LoVo (cell line): ENCODE results near the gene SMARCD2.
A peak's percentile ranks its signal among the peaks of the same experiment; 100 is the strongest.

Experiments used
- DNase-seq: peaks from one replicate; pipeline ENCODE4 v3.0.0-alpha.2; 2016; ENCODE audit warnings: low spot score

The SMARCD2 gene

GRCh38 chr17:63832014-63832413, 10.5 kb downstream of the SMARCD2 start:
- DNase-seq = no peak

- no peak for DNase-seq
Observed at GRCh38 chr17:63831505-63831904, 11.0 kb downstream of the SMARCD2 start.

GRCh38 chr17:63830904-63831491, 11.5 kb downstream of the SMARCD2 start:
- DNase-seq = no peak

GRCh38 chr17:63830278-63830677, 12.2 kb downstream of the SMARCD2 start:
- no peak for DNase-seq

DNA sequence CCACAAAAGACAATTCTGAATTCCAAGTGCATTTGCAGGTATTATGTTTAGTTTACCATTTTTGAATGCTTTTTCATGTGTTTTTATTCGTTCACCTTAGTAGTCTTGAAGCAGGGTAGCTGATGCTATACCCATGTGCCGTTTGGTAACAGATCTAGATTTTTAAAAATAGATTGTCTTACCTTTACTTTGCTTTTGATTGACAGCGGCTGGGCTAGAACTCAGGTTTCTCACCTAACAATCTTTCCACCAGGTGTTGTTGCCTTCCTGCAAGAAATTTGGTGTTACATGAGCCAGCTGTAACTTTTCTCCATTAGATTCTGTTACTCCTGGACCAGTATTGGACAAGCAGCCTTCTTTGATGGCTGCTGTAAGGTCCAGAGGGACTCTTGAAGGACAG, 13.5 kb downstream of the SMARCD2 start:
- no peak for DNase-seq

- DNase-seq = no peak
Observed at GRCh38 chr17:63827801-63828221, 14.7 kb downstream of the SMARCD2 start.

GRCh38 chr17:63827002-63827800, 15.3 kb downstream of the SMARCD2 start, which contains the start of the genes FTSJ3 and PSMC5:
Gene FTSJ3, minus strand, starts transcription at chr17:63827663. Its CDS starts 761 bp downstream, at chr17:63826902.
Gene PSMC5, plus strand, starts transcription at chr17:63827431. Its CDS starts 60 bp downstream, at chr17:63827491.
- peak; percentile 95 for DNase-seq

- DNase-seq = no peak
Observed at GRCh38 chr17:63826468-63827001, 15.9 kb downstream of the SMARCD2 start.

- DNase-seq = no peak
Observed at GRCh38 chr17:63824362-63824761, 18.1 kb downstream of the SMARCD2 start.

GRCh38 chr17:63823659-63824331, 18.7 kb downstream of the SMARCD2 start:
- DNase-seq = no peak

DNA sequence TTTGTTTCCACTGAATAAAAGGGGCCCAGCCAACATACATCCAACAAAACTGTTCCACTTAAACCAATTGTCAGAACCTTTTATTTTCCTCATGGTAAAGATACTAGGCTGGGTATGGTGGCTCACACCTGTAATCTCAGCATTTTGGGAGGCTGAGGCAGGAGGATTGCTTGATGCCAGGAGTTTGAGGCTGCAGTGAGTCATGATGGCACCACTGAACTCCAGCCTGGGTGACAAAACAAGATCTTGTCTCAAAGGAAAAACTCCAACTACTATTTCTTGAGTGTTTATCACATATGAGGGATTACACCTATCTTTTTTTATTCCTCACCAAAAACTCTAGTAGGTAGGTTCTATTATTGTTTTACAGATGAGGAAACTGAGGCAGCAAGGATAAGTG, 19.9 kb downstream of the SMARCD2 start:
- DNase-seq = no peak

DNA sequence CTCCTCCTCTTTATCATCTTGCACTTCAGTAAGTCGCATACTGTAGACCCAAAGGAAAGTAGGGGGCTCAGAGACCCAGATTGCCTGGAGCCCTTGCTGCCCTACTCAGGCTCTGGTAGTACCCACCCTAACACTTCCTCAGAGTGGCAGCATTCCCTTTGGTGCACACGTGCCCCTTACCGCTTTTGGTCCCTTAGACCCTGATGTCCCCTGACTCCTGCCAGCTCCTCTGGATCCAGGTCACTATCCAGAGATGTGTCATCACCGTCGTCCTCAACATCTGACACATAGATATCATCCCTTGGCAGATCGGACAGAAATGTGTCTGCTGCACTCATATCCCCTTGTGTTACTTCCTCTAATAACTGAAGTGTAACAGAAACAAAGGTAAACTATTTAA, 20.7 kb downstream of the SMARCD2 start:
- no peak for DNase-seq

DNA sequence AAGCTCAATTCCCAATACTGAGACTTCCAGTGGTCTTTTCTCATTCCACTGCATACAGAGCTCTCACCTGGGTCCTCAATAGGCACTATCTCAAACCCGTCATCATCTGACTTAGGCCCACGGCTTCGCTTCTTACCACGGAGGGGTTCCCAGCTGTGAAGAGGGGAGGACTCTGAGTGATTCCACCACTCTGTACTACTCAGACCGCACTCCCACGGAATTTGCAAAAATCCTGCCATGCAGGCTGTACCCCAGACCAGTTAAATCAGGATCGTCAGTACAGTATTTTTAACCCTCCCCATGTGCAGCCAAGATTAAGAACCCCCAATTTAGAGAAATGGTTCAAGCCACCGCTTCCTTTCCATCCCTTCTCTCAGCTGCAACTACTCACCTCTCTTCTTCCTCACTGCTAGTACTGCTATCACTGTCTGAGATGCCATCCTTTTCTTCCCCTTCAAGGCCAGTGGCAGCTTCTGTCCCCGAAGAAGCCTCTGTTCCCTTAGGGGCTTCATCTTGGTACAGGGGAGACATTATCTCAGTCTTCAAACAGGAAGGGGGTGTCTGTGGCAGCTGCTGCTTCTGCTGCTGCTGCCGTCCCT, 21.4 kb downstream of the SMARCD2 start:
- no peak for DNase-seq

DNA sequence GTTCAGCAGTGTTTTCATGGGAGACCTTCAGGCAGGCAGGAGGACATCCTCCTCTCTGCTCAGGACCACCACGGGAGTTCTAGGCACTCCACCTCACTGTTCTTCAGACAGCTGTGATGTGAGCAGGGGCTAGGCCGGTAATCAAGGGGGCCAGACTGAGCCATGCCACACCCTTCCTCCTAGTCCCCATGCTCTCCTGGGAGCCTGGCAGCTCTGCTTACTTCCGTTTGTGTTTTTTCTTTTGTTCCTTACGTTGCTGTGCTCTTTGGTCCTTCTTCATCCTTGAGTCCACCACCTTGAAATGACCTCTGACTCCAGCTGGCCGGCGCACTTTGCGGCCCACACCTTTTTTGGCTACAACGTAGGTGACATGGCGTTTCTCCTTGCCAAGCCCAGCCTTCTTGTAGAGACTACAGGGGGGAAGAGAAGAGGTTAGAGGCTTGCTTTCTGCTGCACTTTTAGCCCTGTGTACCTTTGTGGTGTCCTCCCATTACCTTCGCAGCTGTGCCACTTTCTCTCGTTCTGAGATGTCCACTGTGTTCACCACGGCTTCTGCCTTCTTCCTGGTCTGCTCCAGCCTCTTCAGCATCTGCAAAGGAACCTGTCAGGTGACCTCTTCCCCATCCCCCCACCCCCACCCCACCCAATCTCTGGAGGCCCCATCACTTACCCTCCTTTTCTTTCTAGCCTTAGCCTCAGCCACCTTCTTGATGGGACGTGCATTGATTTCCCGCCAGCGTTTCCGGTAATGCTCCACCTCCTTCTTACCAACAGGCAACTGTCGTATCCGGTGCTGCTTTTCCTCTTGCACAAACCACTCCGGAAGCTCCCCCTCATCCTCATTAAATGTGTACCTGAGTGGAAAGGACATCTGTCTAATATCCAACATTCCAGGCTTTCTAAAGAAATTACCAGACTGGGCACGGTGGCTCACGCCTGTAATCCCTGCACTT, 22.6 kb downstream of the SMARCD2 start:
- no peak for DNase-seq

DNA sequence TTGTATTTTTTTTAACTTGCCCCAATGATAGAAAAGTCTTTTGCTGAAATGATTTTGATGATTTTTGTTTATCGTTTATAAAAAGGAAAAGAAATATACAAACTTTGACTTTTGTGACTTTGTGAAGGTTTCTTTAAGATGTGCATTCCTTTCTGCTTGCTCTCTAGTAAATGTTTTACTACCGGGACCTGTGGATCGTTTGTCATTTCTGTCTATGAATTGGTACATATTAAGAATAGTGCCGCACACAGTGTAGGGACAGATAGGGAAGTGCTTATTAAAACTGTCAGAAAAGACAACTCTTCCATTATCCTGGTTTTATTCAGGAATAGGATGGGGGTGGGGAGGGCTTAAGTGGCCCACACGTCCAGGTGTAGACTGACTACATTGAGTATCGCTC, 23.4 kb downstream of the SMARCD2 start:
- no peak for DNase-seq

DNA sequence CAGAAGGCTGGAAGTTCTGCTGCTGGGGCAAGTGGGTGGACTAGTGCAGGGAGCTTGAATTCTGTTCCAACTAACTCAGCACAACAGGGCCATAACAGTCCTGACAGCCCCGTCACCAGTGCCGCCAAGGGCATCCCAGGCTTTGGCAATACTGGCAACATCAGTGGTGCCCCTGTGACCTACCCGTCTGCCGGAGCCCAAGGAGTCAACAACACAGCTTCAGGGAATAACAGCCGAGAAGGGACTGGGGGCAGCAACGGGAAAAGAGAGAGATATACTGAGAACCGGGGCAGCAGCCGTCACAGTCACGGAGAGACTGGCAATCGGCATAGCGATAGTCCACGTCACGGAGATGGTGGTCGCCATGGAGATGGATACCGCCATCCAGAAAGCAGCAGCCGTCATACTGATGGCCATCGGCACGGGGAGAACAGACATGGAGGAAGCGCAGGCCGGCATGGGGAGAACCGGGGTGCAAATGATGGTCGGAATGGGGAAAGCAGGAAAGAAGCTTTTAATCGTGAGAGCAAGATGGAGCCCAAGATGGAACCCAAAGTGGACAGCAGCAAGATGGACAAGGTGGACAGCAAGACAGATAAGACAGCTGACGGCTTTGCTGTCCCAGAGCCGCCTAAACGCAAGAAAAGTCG, 24.6 kb downstream of the SMARCD2 start:
- DNase-seq = no peak

DNA sequence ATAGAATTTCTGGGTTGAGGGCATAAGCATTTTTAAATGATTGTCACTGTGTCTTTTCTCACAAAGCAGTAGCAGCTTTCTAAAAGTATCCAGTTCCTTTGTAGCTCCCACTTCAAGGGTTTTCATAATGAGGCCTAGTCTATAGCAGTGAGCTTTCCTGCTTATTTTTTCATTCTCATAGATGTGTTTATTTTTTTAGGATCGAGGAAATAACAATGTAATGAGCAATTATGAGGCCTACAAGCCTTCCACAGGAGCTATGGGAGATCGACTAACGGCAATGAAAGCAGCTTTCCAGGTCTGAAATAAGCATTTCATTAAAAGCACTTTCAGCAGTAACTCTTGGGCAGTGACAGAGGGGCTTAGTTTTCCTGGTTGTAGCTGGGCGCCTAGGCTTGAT, 25.8 kb downstream of the SMARCD2 start:
- no peak for DNase-seq

DNA sequence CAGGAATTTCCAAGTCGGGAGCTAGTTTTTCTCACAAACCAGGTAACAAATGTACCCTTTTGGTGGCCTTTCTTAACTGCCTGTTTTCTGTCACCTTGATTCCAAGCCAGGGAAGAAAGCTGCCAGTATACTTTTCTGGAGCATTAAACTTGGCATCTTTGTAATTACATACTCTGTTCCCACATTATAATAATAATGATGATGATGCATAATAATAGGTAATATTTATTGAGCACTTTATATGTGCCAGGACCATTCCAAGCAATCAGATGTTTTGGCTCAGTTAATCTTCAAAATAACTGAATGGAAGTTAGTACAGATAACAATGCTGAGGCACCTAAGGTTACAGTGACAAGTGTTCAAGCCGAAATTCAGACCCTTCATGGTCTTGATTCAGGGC, 26.4 kb downstream of the SMARCD2 start:
- DNase-seq = no peak

GRCh38 chr17:63809970-63810369, 32.5 kb downstream of the SMARCD2 start:
- no peak for DNase-seq

GRCh38 chr17:63805591-63805990, 36.9 kb downstream of the SMARCD2 start:
- DNase-seq = no peak

GRCh38 chr17:63804328-63804727, 38.2 kb downstream of the SMARCD2 start:
- DNase-seq = no peak
